Smooth muscle cell (in vitro differentiated cells): ENCODE data around the gene AMDHD1. TPM values are rescaled to one million over a fixed set of nuclear protein-coding genes. Genes with fewer than 3 reads are reported as not detected.

Experiments
- DNase-seq: peaks from one replicate; lab custom pipeline; 2025; ENCODE audit not compliant: unreplicated experiment; lab: John Stamatoyannopoulos, UW
- H2AFZ ChIP-seq: fragments of 200-600 bp; sonication (generic); 2 replicates; pipeline ENCODE4 v1.6.0; 2016; ENCODE audit warnings: antibody characterized with exemption, low read depth, mild to moderate bottlenecking
- H3F3A ChIP-seq: fragments of 200-600 bp; sonication (generic); 2 replicates; pipeline ENCODE4 v1.6.0; 2017; ENCODE audit warnings: antibody characterized with exemption, low read depth
- H3K27ac ChIP-seq: fragments of 200-600 bp; sonication (generic); 2 replicates; pipeline ENCODE4 v1.5.1; 2016; ENCODE audit warnings: low read depth, mild to moderate bottlenecking
- H3K27me3 ChIP-seq: fragments of 200-600 bp; sonication (generic); 2 replicates; pipeline ENCODE4 v1.6.1; 2016; ENCODE audit warnings: low read depth, mild to moderate bottlenecking
- H3K36me3 ChIP-seq: fragments of 200-600 bp; sonication (generic); 2 replicates; pipeline ENCODE4 v1.5.1; 2016; ENCODE audit warnings: low read depth
- H3K4me1 ChIP-seq: fragments of 200-600 bp; sonication (generic); 2 replicates; pipeline ENCODE4 v1.5.1; 2016; ENCODE audit warnings: low read depth
- H3K4me2 ChIP-seq: fragments of 200-600 bp; sonication (generic); 2 replicates; pipeline ENCODE4 v1.6.0; 2016; ENCODE audit warnings: mild to moderate bottlenecking
- H3K4me3 ChIP-seq: fragments of 200-600 bp; sonication (generic); 2 replicates; pipeline ENCODE4 v1.5.1; 2016; ENCODE audit warnings: mild to moderate bottlenecking
- H3K79me2 ChIP-seq: fragments of 200-600 bp; sonication (generic); 2 replicates; pipeline ENCODE4 v1.6.0; 2016; ENCODE audit warnings: low read depth, mild to moderate bottlenecking
- H3K9ac ChIP-seq: fragments of 200-600 bp; sonication (generic); 2 replicates; pipeline ENCODE4 v1.6.0; 2016; ENCODE audit warnings: low read depth
- H3K9me3 ChIP-seq: fragments of 200-600 bp; sonication (generic); replicated peaks from 2 replicates; pipeline ENCODE4 v1.5.1; 2016; ENCODE audit warnings: low read depth
- H4K20me1 ChIP-seq: fragments of 200-600 bp; sonication (generic); 2 replicates; pipeline ENCODE4 v1.6.0; 2016; ENCODE audit warnings: low read depth
- WGBS: methylation state at CpG from one replicate; pipeline ENCODE4 v1.1.7; 2016; ENCODE audit warnings: low lambda C conversion rate; 5-methylcytosine and 5-hydroxymethylcytosine counted together
- polyA plus RNA-seq: library from polyadenylated mRNA; unstranded; fragments of >200 nt; fragmentation: Nextera tagmentation; extraction: Ambion mirVana; gene quantifications from 2 replicates; pipeline ENCODE4 v1.2.1, GENCODE V29; 2016
- total RNA-seq: library from RNA; depleted of rRNA; stranded (reverse); fragments of >200 nt; gene quantifications from 2 replicates; pipeline ENCODE4 v1.2.3, GENCODE V29; 2014
- TF ChIP-seq, protein P1 (sequence below): fragments of 200-600 bp; sonication (generic); IDR thresholded peaks from 2 replicates; pipeline ENCODE4 v1.5.1; 2017; ENCODE audit warnings: borderline replicate concordance, mild to moderate bottlenecking, antibody characterized with exemption; ENCODE audit not compliant: insufficient read depth, poor library complexity, severe bottlenecking

AMDHD1 gene
- total and polyA plus RNA-seq, 2 experiments from 2014 or later, result 0.18 to 0.25 TPM

GRCh38 chr12:95922231-95922630 is 20.9 kb upstream of the AMDHD1 start:
- Histone ChIP-seq H3K79me2 (no peaks in the 10 kb centered on the region), H2AFZ (no peak overlapping the region), H3K4me2 (no peak overlapping the region), H4K20me1 (no peaks in the 10 kb centered on the region), H3K36me3 (no peaks in the 10 kb centered on the region), H3K27me3 (no peaks in the 10 kb centered on the region), H3K4me1 (no peaks in the 10 kb centered on the region), H3F3A (no peaks in the 10 kb centered on the region), H3K9ac (no peak overlapping the region), H3K9me3 (no peaks in the 10 kb centered on the region), H3K27ac (no peak overlapping the region), H3K4me3 (no peak overlapping the region)
- no peak for DNase-seq
- WGBS, result 71% methylated on average over 3 of the region's 3 CpGs
- TF ChIP-seq, protein P1, sequence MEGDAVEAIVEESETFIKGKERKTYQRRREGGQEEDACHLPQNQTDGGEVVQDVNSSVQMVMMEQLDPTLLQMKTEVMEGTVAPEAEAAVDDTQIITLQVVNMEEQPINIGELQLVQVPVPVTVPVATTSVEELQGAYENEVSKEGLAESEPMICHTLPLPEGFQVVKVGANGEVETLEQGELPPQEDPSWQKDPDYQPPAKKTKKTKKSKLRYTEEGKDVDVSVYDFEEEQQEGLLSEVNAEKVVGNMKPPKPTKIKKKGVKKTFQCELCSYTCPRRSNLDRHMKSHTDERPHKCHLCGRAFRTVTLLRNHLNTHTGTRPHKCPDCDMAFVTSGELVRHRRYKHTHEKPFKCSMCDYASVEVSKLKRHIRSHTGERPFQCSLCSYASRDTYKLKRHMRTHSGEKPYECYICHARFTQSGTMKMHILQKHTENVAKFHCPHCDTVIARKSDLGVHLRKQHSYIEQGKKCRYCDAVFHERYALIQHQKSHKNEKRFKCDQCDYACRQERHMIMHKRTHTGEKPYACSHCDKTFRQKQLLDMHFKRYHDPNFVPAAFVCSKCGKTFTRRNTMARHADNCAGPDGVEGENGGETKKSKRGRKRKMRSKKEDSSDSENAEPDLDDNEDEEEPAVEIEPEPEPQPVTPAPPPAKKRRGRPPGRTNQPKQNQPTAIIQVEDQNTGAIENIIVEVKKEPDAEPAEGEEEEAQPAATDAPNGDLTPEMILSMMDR, result no peak

- DNase-seq, result no peak
- H3K79me2 ChIP-seq, result no peaks in the 10 kb centered on the region
- 86% methylated on average over 6 of the region's 6 CpGs for WGBS
These were observed 2.6 kb upstream of the AMDHD1 start for GRCh38 chr12:95940514-95940913.

GRCh38 chr12:95942101-95942523 is 1.0 kb upstream of the AMDHD1 start:
- TF ChIP-seq, protein P1, result no peak
- WGBS, result 12% methylated on average over 13 of the region's 13 CpGs
- Histone ChIP-seq H4K20me1 (no peaks in the 10 kb centered on the region), H2AFZ (peak overlapping the region; percentile 96), H3K4me3 (peak overlapping the region; percentile 89), H3K27ac (no peak overlapping the region), H3K27me3 (peaks cover 16% of the 10 kb centered on the region), H3K9me3 (no peaks in the 10 kb centered on the region), H3K36me3 (no peaks in the 10 kb centered on the region), H3K79me2 (no peaks in the 10 kb centered on the region), H3K4me1 (no peaks in the 10 kb centered on the region), H3K9ac (no peak overlapping the region), H3K4me2 (peak overlapping the region; percentile 95), H3F3A (no peaks in the 10 kb centered on the region)
- no peak for DNase-seq

More at GRCh38 chr12:95940514-95940913, 2.6 kb upstream of the AMDHD1 start:
- Histone ChIP-seq H3K4me1 (no peaks in the 10 kb centered on the region), H3K4me3 (no peak overlapping the region), H4K20me1 (no peaks in the 10 kb centered on the region), H3K4me2 (no peak overlapping the region), H2AFZ (no peak overlapping the region), H3F3A (no peaks in the 10 kb centered on the region), H3K9ac (no peak overlapping the region), H3K9me3 (no peaks in the 10 kb centered on the region), H3K27ac (no peak overlapping the region), H3K27me3 (peaks cover 12% of the 10 kb centered on the region), H3K36me3 (no peaks in the 10 kb centered on the region)
- TF ChIP-seq, protein P1, result no peak
